Adrenal gland (tissue), 12 donors: ENCODE results near the gene APBB2. TPM values are rescaled to one million over a fixed set of nuclear protein-coding genes. Genes with fewer than 3 reads are reported as not detected.
A peak's percentile ranks its signal among the peaks of the same experiment; 100 is the strongest.

Source experiments
- DNase-seq, 7 donors: peaks; one replicate each; pipeline ENCODE4 v3.0.0-alpha.2; 2019 to 2020
- H3K27ac ChIP-seq, 5 donors: fragments of 200-600 bp; sonication (generic) in 4 of 5; 1 replicate in 3 of 5; 2 replicates in 2 of 5; pipeline versions ENCODE4 v1.5.1 to v1.8.0; 2016 to 2020; ENCODE audit warnings: mild to moderate bottlenecking in 1 of 5
- H3K27me3 ChIP-seq: fragments of 200-600 bp; 2 replicates; pipeline ENCODE4 v1.8.0; 2021
- H3K36me3 ChIP-seq, 2 donors: fragments of 200-600 bp; replicated peaks in 1 of 2; 1 replicate in 1 of 2; 2 replicates in 1 of 2; pipeline versions ENCODE4 v1.5.1 to v1.8.0; 2018 to 2022
- H3K4me1 ChIP-seq, 2 donors: fragments of 200-600 bp; replicated peaks in 1 of 2; 1 replicate in 1 of 2; 2 replicates in 1 of 2; pipeline versions ENCODE4 v1.5.1 to v1.8.0; 2018 to 2021
- H3K4me3 ChIP-seq, 4 donors: fragments of 200-600 bp; sonication (generic) in 3 of 4; one replicate each; pipeline ENCODE4 v1.5.1; 2016 to 2018
- H3K9me3 ChIP-seq, 3 donors: fragments of 200-600 bp; sonication (generic) in 1 of 3; replicated peaks in 1 of 3; 1 replicate in 2 of 3; 2 replicates in 1 of 3; pipeline versions ENCODE4 v1.5.1 to v1.8.0; 2016 to 2021
- POLR2A ChIP-seq, 2 donors: fragments of 450-650 bp; IDR thresholded peaks; one replicate each; pipeline ENCODE4 v1.6.1; 2017; ENCODE audit warnings: antibody characterized with exemption in 2 of 2, mild to moderate bottlenecking in 2 of 2, moderate library complexity in 1 of 2
- WGBS, 4 donors: extraction: QIAGEN DNeasy Blood & Tissue Kit in 2 of 4; methylation state at CpG; one replicate each; pipeline versions ENCODE4 v1.1.5 to v1.1.7; 2013 to 2017; 5-methylcytosine and 5-hydroxymethylcytosine counted together
- intact Hi-C, 2 donors: fragments of 100-400 bp; cut with DNase I; formaldehyde crosslinking; loops; one replicate each; pipeline versions ENCODE4 v1.14.1 to v1.15.0; 2022 to 2023
- polyA plus RNA-seq, 3 donors: library from polyadenylated mRNA; stranded (reverse); fragments of 200-250 nt in 2 of 3; fragments of 350-450 nt in 1 of 3; fragmentation: Illumina TruSeq in 1 of 3; extraction: RNeasy Lipid Tissue Mini Kit (QIAGEN cat#74804) in 1 of 3; gene quantifications; one replicate each; pipeline ENCODE4 v1.2.3, GENCODE V29; 2013 to 2014
- total RNA-seq, 9 donors: library from RNA; depleted of rRNA in 4 of 9; stranded (reverse); fragments of >200 nt in 4 of 9; fragments of 120-200 nt in 1 of 9; fragmentation: NEBNext Ultra II Directional in 1 of 9; extraction: Animal tissue kit (Norgen Biotek cat#: 25700) in 1 of 9; gene quantifications; one replicate each; pipeline versions ENCODE4 v1.1.0 to v1.2.4, GENCODE V29; 2013 to 2023
- TF ChIP-seq, protein P1 (sequence below), 6 experiments: fragments of 450-650 bp in 4 of 6; fragments of 200-600 bp in 2 of 6; sonication (generic) in 1 of 6; IDR thresholded peaks; 1 replicate in 5 of 6; 2 replicates in 1 of 6; pipeline versions ENCODE4 v1.5.1 to v1.8.0; 2016 to 2021; ENCODE audit warnings: antibody characterized with exemption in 6 of 6, mild to moderate bottlenecking in 2 of 6, moderate library complexity in 1 of 6
- donor health status: healthy with polysubstance abuse.
- donor health status: Bipolar disorder and iron deficiency.
- donor health status: DM: yes; HTN: yes; CAD: no.
- donor health status: DM: no; HTN: no; CAD: no.
- donor health status: DM: no; HTN: no; CAD: no.
- donor health status: DM: yes; HTN: yes; CAD: no.

Gene APBB2
- total and polyA plus RNA-seq, 12 donors = 12.4 to 135 (median 39.7) TPM

DNA sequence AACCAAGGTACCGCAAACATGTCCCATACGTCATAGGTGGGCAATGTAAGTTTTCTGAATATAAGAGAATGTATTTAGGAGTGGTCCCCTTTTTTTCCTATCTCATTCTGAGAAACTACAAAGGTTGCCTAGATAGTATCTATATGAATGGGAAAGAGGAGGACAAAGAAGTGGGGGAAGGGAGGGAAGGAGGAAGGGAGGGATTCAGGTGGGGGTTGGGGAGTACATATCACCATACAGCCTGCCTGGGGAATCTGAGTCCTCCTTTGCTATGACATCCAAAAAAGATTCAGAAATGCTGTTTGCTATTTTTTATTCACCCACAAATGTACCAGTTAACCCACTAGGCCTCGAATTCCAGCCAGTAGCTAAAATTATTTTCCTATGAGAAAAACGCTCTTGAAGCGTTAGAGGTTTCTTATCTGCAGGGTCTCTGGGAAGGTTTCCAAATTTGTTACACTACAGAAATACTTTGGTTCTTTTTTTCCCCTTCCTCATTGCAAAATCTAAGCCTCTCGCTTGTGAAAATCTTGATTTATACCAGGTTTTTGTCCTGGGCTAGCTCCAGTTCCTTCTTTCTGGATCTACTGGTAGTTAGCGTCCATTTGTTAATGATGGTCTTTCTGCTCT, 251.7 kb downstream of the APBB2 start:
- Histone ChIP-seq H3K9me3 (no peaks in the 10 kb centered on the region), H3K27ac (peak overlapping the region in 1 of 5 donors; percentile 17), H3K27me3 (no peaks in the 10 kb centered on the region), H3K4me1 (no peaks in the 10 kb centered on the region), H3K36me3 (no peaks in the 10 kb centered on the region), H3K4me3 (no peak overlapping the region)
- 73 to 77% (median 75%) methylated on average over 7 of the region's 7 CpGs for WGBS, 4 donors
- intact Hi-C loops = no loop called here
- TF ChIP-seq, protein P1, sequence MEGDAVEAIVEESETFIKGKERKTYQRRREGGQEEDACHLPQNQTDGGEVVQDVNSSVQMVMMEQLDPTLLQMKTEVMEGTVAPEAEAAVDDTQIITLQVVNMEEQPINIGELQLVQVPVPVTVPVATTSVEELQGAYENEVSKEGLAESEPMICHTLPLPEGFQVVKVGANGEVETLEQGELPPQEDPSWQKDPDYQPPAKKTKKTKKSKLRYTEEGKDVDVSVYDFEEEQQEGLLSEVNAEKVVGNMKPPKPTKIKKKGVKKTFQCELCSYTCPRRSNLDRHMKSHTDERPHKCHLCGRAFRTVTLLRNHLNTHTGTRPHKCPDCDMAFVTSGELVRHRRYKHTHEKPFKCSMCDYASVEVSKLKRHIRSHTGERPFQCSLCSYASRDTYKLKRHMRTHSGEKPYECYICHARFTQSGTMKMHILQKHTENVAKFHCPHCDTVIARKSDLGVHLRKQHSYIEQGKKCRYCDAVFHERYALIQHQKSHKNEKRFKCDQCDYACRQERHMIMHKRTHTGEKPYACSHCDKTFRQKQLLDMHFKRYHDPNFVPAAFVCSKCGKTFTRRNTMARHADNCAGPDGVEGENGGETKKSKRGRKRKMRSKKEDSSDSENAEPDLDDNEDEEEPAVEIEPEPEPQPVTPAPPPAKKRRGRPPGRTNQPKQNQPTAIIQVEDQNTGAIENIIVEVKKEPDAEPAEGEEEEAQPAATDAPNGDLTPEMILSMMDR (IDR thresholded peaks at IDR 0.05) = no peak
- TF ChIP-seq POLR2A (IDR thresholded peaks at IDR 0.05) = no peak
- DNase-seq = no peak

DNA sequence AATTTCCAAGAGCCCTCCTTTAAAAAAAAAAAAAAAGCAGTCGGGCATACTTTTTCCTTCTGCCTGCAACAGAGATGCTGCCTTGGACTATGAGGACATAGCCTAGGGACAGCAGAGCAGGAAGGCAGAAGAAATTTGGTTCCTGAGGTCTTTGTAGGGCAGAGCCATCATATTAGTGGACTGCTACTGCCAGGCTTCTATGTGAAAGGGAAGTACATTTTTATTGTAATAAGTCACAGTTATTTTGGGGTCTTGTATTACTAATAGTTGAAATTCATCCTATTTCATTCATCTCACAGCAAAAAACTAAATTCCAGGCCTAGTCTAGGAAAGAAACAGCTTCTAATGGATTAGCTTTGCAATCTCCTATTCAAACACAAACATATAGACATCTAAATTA, 253.4 kb downstream of the APBB2 start:
- H3K9me3 ChIP-seq = no peaks in the 10 kb centered on the region
- intact Hi-C loops = no loop called here
- H3K27ac ChIP-seq = no peak overlapping the region
- H3K4me1 ChIP-seq = peaks cover 0 to 5% of the 10 kb centered on the region in 2 donors
- no peak for TF ChIP-seq POLR2A (IDR thresholded peaks at IDR 0.05)
- TF ChIP-seq, protein P1 (IDR thresholded peaks at IDR 0.05) = no peak
- 88 to 100% (median 95%) methylated on average over 1 of the region's 1 CpG for WGBS, 4 donors
- H3K27me3 ChIP-seq = no peaks in the 10 kb centered on the region
- no peak for DNase-seq
- H3K36me3 ChIP-seq = no peaks in the 10 kb centered on the region
- H3K4me3 ChIP-seq = no peak overlapping the region

DNA sequence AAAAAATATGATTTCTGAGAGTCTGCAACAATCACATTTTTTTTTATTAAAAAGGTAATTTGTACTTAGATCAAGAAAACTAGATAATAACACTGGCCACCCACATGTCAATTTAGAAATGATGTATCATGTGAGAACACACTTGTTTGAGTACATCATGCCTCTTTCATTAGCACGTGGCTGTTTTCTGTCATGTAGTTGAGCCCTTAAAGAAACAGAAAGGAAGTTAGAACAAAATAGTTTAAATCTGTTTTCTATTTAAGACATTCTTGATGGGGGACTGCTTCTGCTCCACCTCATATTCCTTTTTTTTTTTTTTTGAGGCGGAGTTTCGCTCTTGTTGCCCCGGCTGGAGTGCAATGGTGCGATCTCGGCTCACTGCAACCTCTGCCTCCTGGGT, 257.1 kb downstream of the APBB2 start:
- Histone ChIP-seq H3K27ac (no peak overlapping the region), H3K36me3 (no peaks in the 10 kb centered on the region), H3K9me3 (no peaks in the 10 kb centered on the region), H3K4me3 (no peak overlapping the region), H3K4me1 (peaks cover 8 to 16% of the 10 kb centered on the region in 2 donors), H3K27me3 (no peaks in the 10 kb centered on the region)
- TF ChIP-seq, protein P1 (IDR thresholded peaks at IDR 0.05) = no peak
- no peak for TF ChIP-seq POLR2A (IDR thresholded peaks at IDR 0.05)
- 93 to 96% (median 95%) methylated on average over 6 of the region's 6 CpGs for WGBS, 4 donors
- intact Hi-C loops = no loop called here
- no peak for DNase-seq

DNA sequence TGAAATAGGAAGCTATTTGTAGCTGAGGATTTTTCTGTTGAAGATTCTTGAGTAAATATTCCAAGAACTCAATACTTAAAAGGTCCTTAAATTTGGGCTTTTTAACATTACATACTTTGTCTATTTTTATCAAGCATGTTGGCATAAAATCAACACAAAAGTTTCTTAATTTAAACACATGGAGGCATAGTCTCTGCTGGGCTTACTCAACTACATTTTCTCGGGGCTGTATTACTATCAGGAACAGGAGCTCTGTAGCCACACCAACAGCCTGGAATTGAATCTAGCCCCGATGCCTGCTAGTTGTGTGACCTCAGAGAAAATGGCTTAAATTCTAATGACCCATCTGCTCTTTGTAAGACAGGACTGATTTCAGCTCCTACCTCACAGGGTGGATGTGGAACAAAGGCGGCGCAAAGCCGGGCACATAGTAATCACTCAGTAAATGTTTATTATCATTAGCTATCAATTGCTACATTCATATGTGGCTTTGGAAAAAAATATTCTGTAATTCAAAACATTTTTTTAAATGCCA, 257.6 kb downstream of the APBB2 start:
- no peaks in the 10 kb centered on the region for H3K9me3 ChIP-seq
- peaks cover 8 to 16% of the 10 kb centered on the region in 2 donors for H3K4me1 ChIP-seq
- no peak for DNase-seq
- no peak overlapping the region for H3K4me3 ChIP-seq
- no peak for TF ChIP-seq POLR2A (IDR thresholded peaks at IDR 0.05)
- TF ChIP-seq, protein P1 (IDR thresholded peaks at IDR 0.05) = no peak
- no peaks in the 10 kb centered on the region for H3K36me3 ChIP-seq
- 90 to 95% (median 91%) methylated on average over 5 of the region's 5 CpGs for WGBS, 4 donors
- no peak overlapping the region for H3K27ac ChIP-seq
- intact Hi-C loops = no loop called here
- H3K27me3 ChIP-seq = no peaks in the 10 kb centered on the region
